ENCODE data around the gene DPYD.

DNA sequence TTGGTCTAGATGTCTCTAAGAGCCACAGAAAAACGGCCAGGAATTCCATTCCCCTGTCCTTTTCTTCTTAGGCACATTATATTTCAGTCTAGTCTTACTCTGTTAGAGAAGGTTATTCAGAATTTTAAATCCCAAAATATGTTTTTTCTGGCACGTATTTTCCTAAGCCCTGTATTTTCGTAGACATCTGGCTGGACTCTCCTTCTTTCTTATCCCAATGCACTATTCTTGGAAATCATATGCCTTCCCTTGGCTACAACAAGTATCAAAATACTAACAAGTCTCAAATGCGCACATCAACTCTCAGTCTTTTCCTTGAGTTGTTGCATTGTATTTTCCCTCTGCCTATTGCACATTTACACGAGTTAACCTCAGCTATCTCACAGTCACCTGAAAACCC lies 96.2 kb downstream of the DPYD start:
- TF ChIP-seq, protein P1, sequence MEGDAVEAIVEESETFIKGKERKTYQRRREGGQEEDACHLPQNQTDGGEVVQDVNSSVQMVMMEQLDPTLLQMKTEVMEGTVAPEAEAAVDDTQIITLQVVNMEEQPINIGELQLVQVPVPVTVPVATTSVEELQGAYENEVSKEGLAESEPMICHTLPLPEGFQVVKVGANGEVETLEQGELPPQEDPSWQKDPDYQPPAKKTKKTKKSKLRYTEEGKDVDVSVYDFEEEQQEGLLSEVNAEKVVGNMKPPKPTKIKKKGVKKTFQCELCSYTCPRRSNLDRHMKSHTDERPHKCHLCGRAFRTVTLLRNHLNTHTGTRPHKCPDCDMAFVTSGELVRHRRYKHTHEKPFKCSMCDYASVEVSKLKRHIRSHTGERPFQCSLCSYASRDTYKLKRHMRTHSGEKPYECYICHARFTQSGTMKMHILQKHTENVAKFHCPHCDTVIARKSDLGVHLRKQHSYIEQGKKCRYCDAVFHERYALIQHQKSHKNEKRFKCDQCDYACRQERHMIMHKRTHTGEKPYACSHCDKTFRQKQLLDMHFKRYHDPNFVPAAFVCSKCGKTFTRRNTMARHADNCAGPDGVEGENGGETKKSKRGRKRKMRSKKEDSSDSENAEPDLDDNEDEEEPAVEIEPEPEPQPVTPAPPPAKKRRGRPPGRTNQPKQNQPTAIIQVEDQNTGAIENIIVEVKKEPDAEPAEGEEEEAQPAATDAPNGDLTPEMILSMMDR (IDR thresholded peaks at IDR 0.05): no peak
- TF ChIP-seq POLR2A (IDR thresholded peaks at IDR 0.05): no peak
